ENCODE data around the gene CTCFL. TPM values are rescaled to one million over a fixed set of nuclear protein-coding genes. Genes with fewer than 3 reads are reported as not detected.

The CTCFL gene
- total RNA-seq, 1 experiment from 2014 or later = not detected

GRCh38 chr20:57561356-57562279 lies 36.7 kb upstream of the CTCFL start:
- DNase-seq (ENCODE audit: extremely low read depth, low read depth) = no peak

DNA sequence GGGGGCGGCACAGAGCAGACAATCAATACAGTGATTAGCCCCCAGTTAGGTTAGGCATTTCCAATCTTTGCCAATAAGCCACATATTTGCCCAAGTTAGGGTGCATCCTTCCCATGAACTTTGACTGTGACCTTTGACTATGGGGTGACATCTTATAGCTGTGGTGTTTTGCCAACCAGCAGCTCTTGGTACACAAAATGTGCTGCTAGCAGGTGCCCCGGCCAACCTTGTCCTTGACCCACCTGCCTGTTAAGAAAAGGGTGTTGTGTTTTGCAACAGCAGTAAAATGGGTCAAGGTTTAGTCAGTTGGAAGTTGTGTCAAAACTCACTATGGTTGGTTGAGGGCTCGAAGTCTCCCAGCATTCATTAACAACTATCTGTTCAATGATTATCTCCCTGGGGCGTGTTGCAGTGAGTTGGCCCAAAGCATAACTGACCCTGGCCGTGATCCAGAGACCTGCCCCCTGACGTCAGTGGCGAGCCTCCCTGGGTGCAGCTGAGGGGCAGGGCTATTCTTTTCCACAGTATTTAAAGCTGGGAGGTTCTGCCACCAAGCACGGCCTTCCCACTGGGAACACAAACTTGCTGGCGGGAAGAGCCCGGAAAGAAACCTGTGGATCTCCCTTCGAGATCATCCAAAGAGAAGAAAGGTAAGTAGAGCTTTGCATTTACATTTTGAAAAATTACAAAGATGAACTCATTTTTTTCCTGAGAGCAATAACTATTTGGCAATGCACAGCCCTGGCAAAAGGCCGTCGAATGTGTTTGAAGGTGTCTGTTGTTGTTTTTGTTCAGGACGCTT lies 35.8 kb upstream of the CTCFL start, which contains the start of gene PCK1:
Gene PCK1 (plus strand): TSS at position 557 of the 802 bp plus-strand sequence. CDS start 302 bp downstream, outside the sequence.
- no peak for DNase-seq (ENCODE audit: extremely low read depth, low read depth)

DNA sequence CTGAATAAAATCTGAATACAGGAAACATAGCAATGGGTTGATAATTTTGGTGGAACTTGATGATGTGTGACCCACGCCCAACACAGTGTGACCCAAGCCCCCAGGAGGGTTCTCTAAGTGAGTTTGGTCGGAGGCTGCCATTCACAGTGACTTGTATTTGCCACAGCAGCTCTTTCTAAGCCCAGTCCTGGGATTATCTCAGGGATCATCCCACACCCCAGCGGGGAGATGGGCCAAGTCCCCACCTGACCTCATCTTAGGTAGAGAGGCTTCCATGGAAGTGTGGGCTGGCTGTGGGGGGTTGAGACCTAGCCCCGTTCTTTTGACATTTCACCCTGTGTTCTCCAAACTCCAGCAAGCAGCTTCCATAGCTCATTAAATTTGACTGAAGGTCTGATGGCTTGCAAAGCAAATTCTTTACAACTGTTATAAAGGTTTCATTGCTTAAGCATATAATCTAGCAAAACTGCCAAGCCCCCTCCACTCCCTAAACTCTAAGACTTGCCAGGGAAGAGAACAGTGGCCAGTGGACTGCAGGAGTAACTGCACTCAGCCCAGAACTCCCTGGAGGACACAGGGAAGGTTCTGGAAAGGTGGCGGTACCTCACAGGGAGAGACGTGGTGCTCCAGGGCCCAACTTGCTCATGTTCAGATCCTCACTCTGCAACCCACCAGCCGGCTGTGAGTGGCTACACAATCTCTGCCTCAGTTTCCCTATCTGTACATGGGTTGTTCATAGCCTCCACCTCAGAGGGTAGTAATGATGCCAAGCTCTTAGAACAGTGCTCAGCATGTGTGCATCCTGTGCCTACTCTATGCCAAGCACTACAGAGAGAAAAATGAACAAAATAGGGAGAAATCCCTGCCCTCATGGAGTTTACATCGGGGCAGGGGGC lies 35.0 kb upstream of the CTCFL start:
- DNase-seq (ENCODE audit: extremely low read depth, low read depth) = no peak

- no peak for DNase-seq (ENCODE audit: extremely low read depth, low read depth)
These were observed 34.3 kb upstream of the CTCFL start for GRCh38 chr20:57559289-57559634.

DNA sequence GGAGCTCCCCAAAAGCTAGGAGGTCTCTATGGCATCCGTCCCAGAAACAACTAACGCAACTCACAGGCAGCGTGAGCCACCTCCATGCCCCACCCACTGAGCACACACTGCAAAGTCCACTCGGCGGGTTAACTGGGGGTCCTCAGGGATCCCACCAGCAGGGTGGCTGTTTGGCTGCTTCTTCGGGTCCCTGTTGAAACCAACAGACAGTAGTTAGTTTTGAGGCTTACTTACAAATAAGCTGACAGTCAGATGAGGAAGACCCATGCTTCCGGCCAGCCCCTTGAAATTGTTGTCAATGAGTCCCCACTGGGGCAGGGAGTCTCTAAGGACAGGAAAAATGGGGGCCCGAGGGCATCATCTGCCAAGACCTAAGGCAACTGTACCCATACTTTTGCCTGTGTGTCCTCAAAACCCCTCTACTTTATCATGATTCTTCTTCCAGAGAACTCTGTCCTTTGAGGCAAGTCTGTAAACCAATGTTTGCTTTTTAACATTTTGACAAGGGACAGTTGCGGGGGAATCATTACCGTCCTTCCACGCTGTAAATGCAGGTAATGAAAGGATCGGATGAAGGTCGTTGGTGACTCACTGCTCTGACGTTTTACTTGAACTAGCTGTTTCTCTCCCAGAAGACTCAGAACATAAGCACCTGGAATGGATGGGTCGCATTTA lies 33.8 kb upstream of the CTCFL start:
- DNase-seq (ENCODE audit: extremely low read depth, low read depth) = no peak

DNA sequence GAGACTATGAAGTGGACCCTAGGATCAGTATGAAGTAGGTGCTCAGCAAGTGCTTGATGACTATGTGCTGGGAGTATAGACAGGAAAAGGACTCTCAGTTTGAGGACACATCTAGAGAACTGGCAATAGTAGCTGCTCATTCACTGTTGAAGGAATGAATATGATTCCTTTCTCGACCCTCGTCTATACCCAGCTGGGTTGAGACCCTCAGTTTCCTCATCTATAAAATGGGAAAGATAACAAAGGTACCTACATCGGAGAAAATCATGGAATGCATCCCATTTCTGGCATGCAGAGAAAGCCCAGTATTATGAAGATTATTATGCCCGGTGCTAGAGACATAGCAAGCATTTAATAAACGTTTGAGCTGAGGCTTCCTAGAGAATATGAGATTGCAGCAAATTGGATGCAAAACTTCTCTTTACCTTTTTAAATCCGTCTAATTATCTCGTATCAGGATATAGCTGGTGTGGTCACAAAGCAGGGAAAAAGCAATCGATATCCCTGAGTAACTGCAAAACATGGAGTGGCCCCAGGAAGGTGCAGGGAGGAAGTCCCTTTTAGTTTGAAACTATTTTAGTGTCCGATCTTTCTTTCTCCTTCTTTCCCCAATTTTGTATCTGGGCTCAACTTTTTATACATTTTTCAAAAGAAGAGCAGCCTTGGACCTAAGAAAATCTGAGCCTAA lies 33.1 kb upstream of the CTCFL start:
- DNase-seq (ENCODE audit: extremely low read depth, low read depth) = no peak

GRCh38 chr20:57556980-57557274 lies 32.0 kb upstream of the CTCFL start:
- DNase-seq (ENCODE audit: extremely low read depth, low read depth) = no peak

- no peak for DNase-seq (ENCODE audit: extremely low read depth, low read depth)
These were observed 30.7 kb upstream of the CTCFL start for GRCh38 chr20:57555457-57556184.

DNA sequence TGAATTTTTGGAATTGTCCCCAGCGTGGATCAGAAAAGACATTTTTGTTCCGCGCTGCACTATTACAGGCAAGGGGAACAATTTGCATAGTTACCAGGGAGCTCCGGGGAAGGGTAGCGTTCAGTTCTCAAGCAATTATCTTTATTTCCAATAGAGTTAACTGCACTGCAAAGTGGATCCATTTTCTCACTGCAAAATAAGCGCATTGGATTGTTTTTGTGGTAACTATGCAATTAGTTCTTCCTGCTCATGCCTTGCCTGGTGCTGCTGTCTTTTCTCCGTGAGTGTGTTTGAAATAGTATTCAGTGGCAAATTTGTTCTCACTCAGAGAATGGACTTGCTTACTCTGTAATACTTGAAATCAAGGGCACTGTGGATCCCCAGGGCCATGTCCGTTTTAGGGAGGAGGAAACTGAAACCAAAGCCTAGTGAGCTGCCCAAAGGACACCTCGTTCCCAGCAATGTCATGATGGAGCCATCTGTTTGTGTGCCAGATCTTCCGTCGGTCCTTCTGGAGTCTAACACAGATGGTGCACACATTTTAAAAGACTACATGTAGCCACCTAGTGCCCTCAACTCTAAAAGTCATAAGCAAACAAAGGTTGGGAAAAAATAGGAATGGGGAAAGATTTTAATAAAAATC lies 28.6 kb upstream of the CTCFL start:
- no peak for DNase-seq (ENCODE audit: extremely low read depth, low read depth)

DNA sequence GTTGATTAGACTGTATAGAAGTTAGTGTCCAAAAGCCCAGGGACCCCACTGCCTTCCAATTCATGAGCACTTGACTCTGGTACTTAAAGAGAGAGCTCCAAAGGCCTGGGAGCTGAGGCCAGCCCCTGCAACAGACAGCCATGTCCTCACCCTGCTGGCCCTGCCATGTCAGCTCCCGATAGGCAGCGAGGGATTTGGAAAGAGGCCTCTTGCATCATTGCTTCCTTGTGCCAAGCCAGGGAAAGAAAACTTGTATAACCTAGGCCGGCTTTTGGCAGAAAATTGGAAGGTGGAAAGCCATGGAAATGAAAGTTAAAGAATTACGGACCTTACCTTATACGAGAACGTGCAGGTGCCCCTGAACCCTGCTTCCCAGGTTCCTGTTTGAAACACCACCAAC lies 27.5 kb upstream of the CTCFL start:
- DNase-seq (ENCODE audit: extremely low read depth, low read depth) = no peak

GRCh38 chr20:57548177-57549058 lies 23.5 kb upstream of the CTCFL start:
- DNase-seq (ENCODE audit: extremely low read depth, low read depth) = no peak

GRCh38 chr20:57546956-57547649 lies 22.2 kb upstream of the CTCFL start:
- no peak for DNase-seq (ENCODE audit: extremely low read depth, low read depth)

DNA sequence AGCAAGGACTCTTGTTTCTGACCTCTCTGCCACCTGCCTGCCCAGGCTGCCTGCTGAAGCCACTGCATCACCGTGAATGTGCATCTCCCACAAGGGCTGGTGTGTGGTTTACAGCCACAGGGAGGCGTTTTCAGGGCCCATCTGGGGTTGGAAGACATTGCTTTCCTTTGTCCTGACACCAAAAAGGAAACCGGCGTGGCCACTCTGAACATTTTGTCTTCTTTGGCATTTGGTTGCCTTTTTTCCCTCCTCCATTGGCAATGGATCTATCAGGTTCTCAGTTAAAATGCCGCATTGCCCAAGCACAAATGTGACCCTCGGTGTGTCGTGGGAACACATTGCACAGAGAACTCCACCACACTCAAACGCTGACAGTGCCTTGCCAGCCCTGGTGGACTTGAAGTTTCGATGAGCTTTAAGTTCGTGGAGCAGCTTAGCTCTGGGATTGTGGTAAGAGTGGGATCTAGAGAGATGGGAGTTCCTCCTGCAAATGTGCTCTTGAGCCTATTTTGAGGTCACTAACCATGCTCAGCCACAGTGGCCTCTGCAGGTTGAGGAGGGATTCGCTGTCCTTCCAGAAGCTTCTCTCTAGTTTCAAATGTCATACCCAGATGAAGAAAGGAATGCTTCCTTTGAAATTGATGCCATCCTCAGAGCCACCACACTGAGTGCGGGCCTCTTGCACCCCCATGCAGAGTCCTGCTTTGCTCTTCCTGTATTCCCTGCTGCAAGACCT lies 21.2 kb upstream of the CTCFL start:
- no peak for DNase-seq (ENCODE audit: extremely low read depth, low read depth)

DNA sequence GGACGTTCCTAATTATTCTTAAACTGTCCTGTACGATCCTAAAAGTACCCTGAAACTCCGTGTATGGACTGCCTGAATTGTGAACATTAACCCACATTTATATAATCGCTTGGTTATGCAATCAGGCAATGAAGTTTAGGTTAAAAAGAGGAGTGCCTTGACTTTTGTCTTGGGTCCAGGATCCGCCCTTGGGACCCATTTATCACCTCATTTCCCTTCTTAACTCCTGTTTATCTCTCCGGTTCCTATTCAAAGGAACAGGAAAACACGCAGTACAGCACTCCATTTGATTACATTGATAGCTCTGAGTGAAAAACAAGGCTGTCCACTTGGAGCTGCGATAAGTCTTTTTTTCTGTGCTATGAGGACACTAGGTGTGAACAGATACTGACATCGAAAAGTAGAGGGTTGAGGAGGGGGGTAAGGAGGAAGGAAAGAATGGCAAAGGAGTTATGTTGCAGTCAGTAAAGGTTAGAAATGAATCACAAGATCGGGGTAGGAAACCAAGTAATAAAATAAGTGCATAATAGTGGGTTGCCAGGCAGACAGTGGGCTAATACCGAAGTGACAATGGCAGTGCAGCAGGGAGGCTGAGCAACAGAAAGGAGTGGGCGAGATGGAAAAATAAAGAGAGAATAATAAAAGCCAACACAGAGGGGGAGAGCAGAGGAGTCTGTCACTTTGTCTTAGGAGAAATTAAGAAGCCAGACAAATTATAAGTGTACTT lies 20.1 kb upstream of the CTCFL start:
- DNase-seq (ENCODE audit: extremely low read depth, low read depth) = no peak

GRCh38 chr20:57543754-57544153 lies 18.8 kb upstream of the CTCFL start:
- DNase-seq (ENCODE audit: extremely low read depth, low read depth) = no peak

All from NCI-H460 (cell line).